WTC11 (cell line): ENCODE data around the gene NOX1. TPM values are rescaled to one million over a fixed set of nuclear protein-coding genes. Genes with fewer than 3 reads are reported as not detected.
"Not testable (repeated sequence)": the region's sequence is repeated elsewhere in the genome, so short reads cannot be mapped to it uniquely, and the experiment has no call there.

Experiments used
- ATAC-seq: fragments of 200-7000 bp; cut with Tn5 transposase; 2 replicates; pipeline ENCODE4 v1.10.0; 2021; ENCODE audit warnings: mild to moderate bottlenecking, moderate library complexity
- CTCF ChIA-PET: fragments of 300-600 bp; sonication (Branson Sonifier 250); formaldehyde crosslinking; loops from one replicate; lab custom pipeline; 2021; ENCODE audit warnings: antibody characterized with exemption; lab: Charles Lee
- POLR2A ChIA-PET: fragments of 350-600 bp; sonication (Branson Sonifier 250); formaldehyde crosslinking; loops from one replicate; lab custom pipeline; 2021; ENCODE audit warnings: antibody characterized with exemption; lab: Charles Lee
- DNase-seq: peaks from one replicate; pipeline ENCODE4 v3.0.0; 2021; ENCODE audit warnings: low spot score
- H3K27ac Mint-ChIP-seq: 2 replicates; pipeline ENCODE4 v1.8.0; 2021; ENCODE audit warnings: mixed read lengths
- H3K27me3 Mint-ChIP-seq: 2 replicates; pipeline ENCODE4 v1.8.0; 2021; ENCODE audit warnings: low read depth, mild to moderate bottlenecking, moderate library complexity, mixed read lengths
- H3K36me3 Mint-ChIP-seq: 2 replicates; pipeline ENCODE4 v1.8.0; 2021; ENCODE audit warnings: mixed read lengths
- H3K4me1 Mint-ChIP-seq: 2 replicates; pipeline ENCODE4 v1.8.0; 2022; ENCODE audit warnings: mixed read lengths
- H3K4me3 Mint-ChIP-seq: 2 replicates; pipeline ENCODE4 v1.8.0; 2021; ENCODE audit warnings: mild to moderate bottlenecking, moderate library complexity, mixed read lengths
- H3K9me3 Mint-ChIP-seq: 2 replicates; pipeline ENCODE4 v1.8.0; 2021; ENCODE audit warnings: mixed read lengths
- PRDM15 ChIP-seq: sonication (generic); formaldehyde crosslinking; IDR thresholded peaks from 2 replicates; pipeline ENCODE4 v1.8.0; 2022; ENCODE audit warnings: missing genetic modification reagents
- TEAD1 ChIP-seq: sonication (generic); formaldehyde crosslinking; IDR thresholded peaks from 2 replicates; pipeline ENCODE4 v1.8.0; 2022; ENCODE audit warnings: mild to moderate bottlenecking, missing genetic modification reagents
- ZNF512 ChIP-seq: sonication (generic); formaldehyde crosslinking; IDR thresholded peaks from 2 replicates; pipeline ENCODE4 v1.8.1; 2022; ENCODE audit warnings: missing genetic modification reagents, borderline replicate concordance
- total RNA-seq: library from RNA; stranded (reverse); gene quantifications from 3 replicates; pipeline ENCODE4 v1.2.3, GENCODE V29; 2021

NOX1 gene
- total RNA-seq, 1 experiment from 2014 or later = not detected

- no peak for TF ChIP-seq PRDM15 (CRISPR knock-in tag)
- TF ChIP-seq ZNF512 (CRISPR knock-in tag) = no peak
- no peak for TF ChIP-seq TEAD1 (CRISPR knock-in tag)
- TF ChIP-seq, all 79 proteins: peak for 0
Measured at GRCh38 chrX:100797359-100797758, 76.8 kb downstream of the NOX1 start (continued).

GRCh38 chrX:100796371-100796770 lies 77.8 kb downstream of the NOX1 start:
- H3K27ac Mint-ChIP-seq, H3K4me3 Mint-ChIP-seq, ATAC-seq, H3K36me3 Mint-ChIP-seq, H3K4me1 Mint-ChIP-seq, H3K27me3 Mint-ChIP-seq, H3K9me3 Mint-ChIP-seq, DNase-seq, POLR2A ChIA-PET: not testable (repeated sequence)
- CTCF ChIA-PET = interaction anchor here (1.7 kb wide), 1 partner anchor 28 kb away, joined by 4 read pairs; no protein-coding TSS in a partner anchor

Other genes with a start within 250 kb of the NOX1 start
- 47.0 to 50.5 TPM (median 49.8 TPM) in 3 replicates for gene TSPAN6, start 237.6 kb downstream of the NOX1 start, total RNA-seq
- 0.24 to 0.62 TPM (median 0.34 TPM) in 3 replicates for gene SRPX2, start 230.2 kb downstream of the NOX1 start, total RNA-seq
- 0.16 to 0.31 TPM (median 0.27 TPM) in 3 replicates for gene SYTL4, start 142.2 kb downstream of the NOX1 start, total RNA-seq
- gene CSTF2, start 54.0 kb downstream of the NOX1 start, total RNA-seq = 29.8 to 30.3 TPM (median 30.2 TPM) in 3 replicates
- gene XKRX, start 54.6 kb upstream of the NOX1 start, total RNA-seq = 1.1 to 1.3 TPM (median 1.2 TPM) in 3 replicates
- not detected in 3 replicates for gene ARL13A, start 95.3 kb upstream of the NOX1 start, total RNA-seq
- gene TRMT2B, start 177.8 kb upstream of the NOX1 start, total RNA-seq = 14.3 to 17.3 TPM (median 15.4 TPM) in 3 replicates
- gene TMEM35A, start 204.5 kb upstream of the NOX1 start, total RNA-seq = 3.9 to 4.2 TPM (median 3.9 TPM) in 3 replicates
- 18.1 to 20.1 TPM (median 19.5 TPM) in 3 replicates for gene CENPI, start 223.8 kb upstream of the NOX1 start, total RNA-seq